K562 (cell line): ENCODE results near the gene SCT. TPM values are rescaled to one million over a fixed set of nuclear protein-coding genes. Genes with fewer than 3 reads are reported as not detected.
"Not testable (repeated sequence)": the region's sequence is repeated elsewhere in the genome, so short reads cannot be mapped to it uniquely, and the experiment has no call there.

Experiments
- ATAC-seq: fragments of 200-7000 bp; cut with Tn5 transposase; 3 replicates; pipeline ENCODE4 v1.9.1; 2020; ENCODE audit warnings: moderate library complexity
- BruUV-seq: library from RNA; stranded (reverse); fragments of 400-500 nt; replicated peaks from 2 replicates; lab custom pipeline; 2021; lab: Mats Ljungman, UMichigan
- CTCF ChIA-PET: fragments of 300-600 bp; formaldehyde crosslinking; extraction: SDS; loops from one replicate; lab custom pipeline; 2021; ENCODE audit warnings: low intra/inter-chr PET ratio; lab: Yijun Ruan, JAX
- POLR2A ChIA-PET: fragments of 300-600, 350-650 bp; sonication (Branson Sonifier 250); formaldehyde crosslinking; extraction: SDS; loops from one replicate; lab custom pipeline; 2021; ENCODE audit warnings: antibody characterized with exemption, inconsistent platforms; lab: Yijun Ruan, JAX
- DNase-seq, 4 experiments: peaks; one replicate each; pipeline versions ENCODE4 v3.0.0 to v3.0.0-alpha.2; 2011 to 2018; ENCODE audit warnings: low spot score in 3 of 4, mixed read lengths in 3 of 4; ENCODE audit errors: extremely low read depth in 1 of 4
- FAIRE-seq: peaks from 2 replicates; lab custom pipeline; 2011; peaks lifted over from hg19 to GRCh38; lab: Jason Lieb, UNC
- H2AFZ ChIP-seq: 2 replicates; pipeline ENCODE4 v1.6.0; 2011; ENCODE audit warnings: low read depth, low read length, control low read depth, inconsistent platforms
- H3K27ac ChIP-seq: fragments of 200-600 bp; 3 replicates; pipeline ENCODE4 v1.8.0; 2011; ENCODE audit warnings: low read depth, mild to moderate bottlenecking, control low read depth, inconsistent platforms, low read length, moderate library complexity, mixed read lengths; ENCODE audit errors: extremely low read depth
- H3K27me3 ChIP-seq, 2 experiments: fragments of 300-600 bp in 1 of 2; 2 replicates in 1 of 2; 3 replicates in 1 of 2; pipeline versions ENCODE4 v1.6.0 to v1.8.0; 2011; ENCODE audit warnings: inconsistent platforms in 2 of 2, low read length in 2 of 2, mild to moderate bottlenecking in 1 of 2, mixed read lengths in 1 of 2, moderate library complexity in 1 of 2; ENCODE audit not compliant: control insufficient read depth in 2 of 2, insufficient read depth in 2 of 2
- H3K36me3 ChIP-seq: fragments of 300-600 bp; 3 replicates; pipeline ENCODE4 v1.8.0; 2011; ENCODE audit warnings: mild to moderate bottlenecking, low read length, inconsistent platforms; ENCODE audit not compliant: control insufficient read depth, insufficient read depth
- H3K4me1 ChIP-seq, 2 experiments: fragments of 200-600 bp in 1 of 2; replicated peaks in 1 of 2; 2 replicates in 1 of 2; 3 replicates in 1 of 2; pipeline versions ENCODE4 v1.5.1 to v1.8.0; 2011; ENCODE audit warnings: inconsistent platforms in 2 of 2, low read length in 2 of 2, mild to moderate bottlenecking in 1 of 2, mixed read lengths in 1 of 2, moderate library complexity in 1 of 2; ENCODE audit not compliant: control insufficient read depth in 2 of 2, insufficient read depth in 2 of 2
- H3K4me2 ChIP-seq: 2 replicates; pipeline ENCODE4 v1.6.1; 2011; ENCODE audit warnings: low read length, control low read depth, inconsistent platforms, mixed read lengths; ENCODE audit not compliant: insufficient read depth
- H3K4me3 ChIP-seq: fragments of 200-600 bp; sonication (generic), shearing (Covaris generic); 2 replicates; pipeline ENCODE4 v1.5.1; 2016; ENCODE audit warnings: control low read depth, inconsistent platforms
- H3K79me2 ChIP-seq: fragments of 200-600 bp; 3 replicates; pipeline ENCODE4 v1.8.0; 2011; ENCODE audit warnings: low read length, inconsistent platforms; ENCODE audit not compliant: control insufficient read depth, insufficient read depth
- H3K9ac ChIP-seq, 2 experiments: 2 replicates each; pipeline versions ENCODE4 v1.6.0 to v1.6.1; 2011; ENCODE audit warnings: low read depth in 2 of 2, low read length in 2 of 2, control low read depth in 1 of 2, inconsistent platforms in 1 of 2, mild to moderate bottlenecking in 1 of 2, mixed read lengths in 1 of 2; ENCODE audit not compliant: insufficient read depth in 1 of 2
- H3K9me1 ChIP-seq: one replicate; pipeline ENCODE4 v1.6.0; 2011; ENCODE audit warnings: inconsistent platforms, mild to moderate bottlenecking, low read length, moderate library complexity; ENCODE audit not compliant: control insufficient read depth, insufficient read depth
- H3K9me3 ChIP-seq: replicated peaks from 2 replicates; pipeline ENCODE4 v1.5.1; 2011; ENCODE audit warnings: low read depth, low read length, inconsistent platforms; ENCODE audit not compliant: control insufficient read depth, insufficient read depth
- H4K20me1 ChIP-seq: replicated peaks from 2 replicates; pipeline ENCODE4 v1.6.1; 2011; ENCODE audit warnings: low read length, inconsistent platforms, mixed read lengths; ENCODE audit not compliant: control insufficient read depth, insufficient read depth
- POLR2G ChIP-seq: fragments of 200-400 bp; formaldehyde crosslinking; IDR thresholded peaks from 2 replicates; pipeline ENCODE4 v1.6.1; 2017; ENCODE audit warnings: low read depth, mild to moderate bottlenecking, antibody characterized with exemption, low read length, moderate library complexity
- RBM39 ChIP-seq: fragments of 200-400 bp; formaldehyde crosslinking; optimal IDR thresholded peaks from 2 replicates; pipeline ENCODE3; 2018; ENCODE audit warnings: low read depth, low read length
- WGBS: fragments of 100-300 bp; shearing (Covaris generic); methylation state at CpG from one replicate; pipeline ENCODE4 v1.1.6; 2016; ENCODE audit warnings: low coverage, mixed read lengths; ENCODE audit not compliant: insufficient coverage; ENCODE audit errors: missing lambda C conversion rate; 5-methylcytosine and 5-hydroxymethylcytosine counted together
- in situ Hi-C: fragments of 300-500 bp; cut with MboI; formaldehyde crosslinking; loops from 4 replicates; pipeline ENCODE4 v1.15.0; 2018; ENCODE audit warnings: inconsistent platforms, mixed read lengths
- intact Hi-C: fragments of 100-400 bp; cut with micrococcal nuclease; formaldehyde crosslinking; loops from 2 replicates; pipeline ENCODE4 v1.14.2; 2022
- polyA plus RNA-seq, 8 experiments: library from polyadenylated mRNA; depleted of rRNA in 4 of 8; stranded (reverse) in 5 of 8; unstranded in 3 of 8; fragments of >200 nt; fragmentation: Nextera tagmentation in 2 of 8; fragmentation: Illumina TruSeq in 1 of 8; extraction: Ambion mirVana in 2 of 8; extraction: Trizol in 1 of 8; gene quantifications; 2 replicates each; pipeline versions ENCODE4 v1.2.1 to v1.2.3, GENCODE V29; 2011 to 2014; ENCODE audit warnings: inconsistent platforms in 1 of 8, missing spikeins in 1 of 8
- total RNA-seq, 7 experiments: library from RNA; depleted of rRNA in 6 of 7; stranded (reverse); fragments of >200 nt in 6 of 7; fragmentation: Illumina TruSeq in 2 of 7; extraction: Trizol in 2 of 7; gene quantifications; 2 replicates each; pipeline versions ENCODE4 v1.2.1 to v1.2.3, GENCODE V29; 2011 to 2021; ENCODE audit warnings: low replicate concordance in 1 of 7

SCT gene
- total and polyA plus RNA-seq, 9 of the 15 experiments (the other 6 are each of a cell fraction or from before 2014, with no cell fraction given) = not detected

DNA sequence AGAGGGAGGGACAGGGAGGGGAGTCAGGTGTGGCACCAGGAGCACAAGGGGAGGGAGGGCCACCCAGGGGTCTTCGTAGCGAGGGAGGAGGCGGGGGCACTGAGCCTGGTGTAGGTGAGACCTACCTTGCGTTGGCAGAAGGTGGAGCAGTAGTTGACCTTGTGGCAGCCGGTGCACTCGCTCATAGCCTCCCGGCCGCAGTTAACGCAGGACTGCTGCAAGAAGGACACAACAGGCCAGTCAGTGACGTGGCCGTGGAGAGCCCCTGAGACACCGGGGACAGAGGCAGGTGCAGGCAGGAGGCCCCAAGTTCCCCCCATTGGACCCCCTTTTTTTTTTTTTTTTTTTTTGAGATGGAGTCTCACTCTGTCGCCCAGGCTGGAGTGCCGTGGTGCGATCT, 26.9 kb upstream of the SCT start:
- Histone ChIP-seq H3K36me3 (peaks cover 77% of the 10 kb centered on the region; the same call in 2 of the 3 replicates), H3K79me2 (no peaks in the 10 kb centered on the region; the same call in 2 of the 3 replicates), H3K9ac (no peak overlapping the region), H3K27ac (no peak overlapping the region), H3K9me3 (no peaks in the 10 kb centered on the region), H4K20me1 (no peaks in the 10 kb centered on the region), H3K4me3 (no peak overlapping the region), H3K4me1 (peaks cover 0 to 12% of the 10 kb centered on the region in 2 experiments; a peak in 1 of 5 replicates), H3K4me2 (no peak overlapping the region), H2AFZ (no peak overlapping the region), H3K27me3 (no peaks in the 10 kb centered on the region), H3K9me1 (no peaks in the 10 kb centered on the region)
- peak; percentile 43 for TF ChIP-seq POLR2G
- TF ChIP-seq RBM39 = no peak
- DNase-seq (no peak), FAIRE-seq (no peak), ATAC-seq (no peak)
- 79% methylated on average over 6 of the region's 15 CpGs for WGBS
- in situ Hi-C loops (no loop called here), intact Hi-C loops (no loop called here)
- POLR2A ChIA-PET = interaction anchor here (1.1 to 1.3 kb wide), 2 partner anchors 11 to 12 kb away, joined by 3 to 4 read pairs; no protein-coding TSS in a partner anchor
- CTCF ChIA-PET = no interaction called here
- no TSS peak for BruUV-seq

DNA sequence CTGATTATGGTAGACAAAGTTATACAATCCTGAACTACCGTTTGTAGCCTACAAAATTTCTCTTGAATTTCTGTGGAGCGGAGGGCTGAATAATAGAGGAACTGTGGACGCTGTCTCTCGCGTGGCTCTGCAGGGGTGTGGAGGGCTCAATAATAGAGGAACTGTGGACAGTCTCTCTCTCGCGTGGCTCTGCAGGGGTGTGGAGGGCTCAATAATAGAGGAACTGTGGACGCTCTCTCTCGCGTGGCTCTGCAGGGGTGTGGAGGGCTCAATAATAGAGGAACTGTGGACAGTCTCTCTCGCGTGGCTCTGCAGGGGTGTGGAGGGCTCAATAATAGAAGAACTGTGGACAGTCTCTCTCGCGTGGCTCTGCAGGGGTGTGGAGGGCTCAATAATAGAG, 26.2 kb upstream of the SCT start:
- H3K9me3 ChIP-seq, DNase-seq, H4K20me1 ChIP-seq, intact Hi-C loops, FAIRE-seq, H3K4me3 ChIP-seq, H3K9ac ChIP-seq, H3K4me2 ChIP-seq, H3K9me1 ChIP-seq, H3K27me3 ChIP-seq, in situ Hi-C loops, H3K27ac ChIP-seq, CTCF ChIA-PET, ATAC-seq, H3K79me2 ChIP-seq, H3K4me1 ChIP-seq, BruUV-seq, H2AFZ ChIP-seq: not testable (repeated sequence)
- peaks cover 77% of the 10 kb centered on the region; the same call in 2 of the 3 replicates for H3K36me3 ChIP-seq
- 89% methylated on average over 14 of the region's 14 CpGs for WGBS
- POLR2A ChIA-PET = interaction anchor here (0.6 kb wide), 1 partner anchor 10 kb away, joined by 3 read pairs; no protein-coding TSS in a partner anchor
